ENCODE measurements around the gene PTPN14.
A peak's percentile ranks its signal among the peaks of the same experiment; 100 is the strongest.

Gene PTPN14

DNA sequence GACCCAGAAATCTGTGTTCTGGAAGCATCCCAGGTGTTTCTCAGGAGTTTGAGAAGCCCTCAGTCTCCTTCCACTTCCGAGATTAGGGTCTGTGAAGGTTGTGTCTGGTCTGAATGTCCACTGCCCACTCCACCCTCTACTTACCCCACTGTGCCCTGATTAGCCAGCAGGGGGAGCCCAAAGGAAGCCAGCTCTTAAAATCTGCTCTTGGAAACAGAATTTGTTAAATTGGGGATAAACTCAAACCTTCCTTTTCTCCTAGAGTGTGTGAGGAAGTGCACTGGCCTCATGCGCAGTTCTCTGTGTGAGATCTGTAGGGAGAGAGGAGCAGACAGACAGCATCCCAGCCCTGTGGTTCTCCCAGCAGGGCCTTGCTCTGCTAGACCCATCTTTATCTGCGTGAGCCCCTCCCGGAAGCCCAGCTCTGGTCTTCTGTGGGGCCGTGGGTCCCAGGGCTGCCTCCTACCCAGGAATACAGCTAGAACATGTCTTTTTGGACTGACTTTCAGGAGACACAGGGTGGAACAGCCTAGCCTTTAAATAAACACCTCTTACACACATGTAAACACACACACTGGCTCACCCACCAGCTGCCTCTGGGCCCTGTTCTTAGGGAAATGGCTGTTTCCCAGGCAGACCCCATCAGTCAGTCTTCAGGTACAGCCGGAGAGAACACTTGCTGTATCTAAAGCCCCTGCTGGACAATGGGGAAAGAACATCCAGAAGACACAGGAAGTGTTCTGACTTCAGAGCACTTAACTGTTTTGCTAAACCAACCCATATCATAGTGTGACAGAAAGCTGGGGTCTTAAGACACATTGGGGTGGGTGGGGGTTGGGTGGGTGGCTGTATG is 218.2 kb downstream of the PTPN14 start:
- Mint-ChIP-seq H3K9me3 (no peaks in the 10 kb centered on the region), H3K27ac (peak overlapping the region; percentile 50), H3K27me3 (ENCODE audit: low read depth) (no peaks in the 10 kb centered on the region), H3K4me1 (ENCODE audit: low read depth) (peaks cover 17% of the 10 kb centered on the region), H3K4me3 (no peak overlapping the region), H3K36me3 (ENCODE audit: low read depth) (peaks cover 11% of the 10 kb centered on the region)

DNA sequence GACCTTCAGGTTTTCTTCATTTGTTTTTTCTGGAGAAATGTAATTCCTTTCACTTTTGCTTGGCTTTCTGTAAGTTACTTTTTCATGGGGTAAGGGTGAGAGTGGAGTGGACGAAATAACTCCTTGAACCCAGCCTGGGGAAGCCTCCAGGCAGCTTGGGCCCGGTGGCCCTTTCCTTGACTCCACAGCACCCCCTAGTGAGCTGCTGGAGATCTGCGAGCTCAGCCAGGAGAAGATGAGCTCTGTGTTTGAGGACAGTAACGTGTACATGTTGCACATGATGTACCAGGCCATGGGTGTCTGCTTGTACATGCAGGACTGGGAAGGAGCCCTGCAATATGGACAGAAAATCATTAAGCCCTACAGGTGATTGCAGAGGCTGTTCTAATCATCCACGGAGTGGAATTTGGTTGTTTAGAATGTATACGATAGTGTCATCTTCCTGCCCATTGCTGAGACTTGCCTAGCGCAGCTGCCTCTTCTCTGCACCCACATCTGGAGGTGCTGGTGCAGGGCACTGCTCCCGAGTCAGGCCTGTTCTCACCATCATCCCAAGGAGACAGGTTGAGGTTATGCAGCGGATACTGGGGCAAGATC is 219.5 kb downstream of the PTPN14 start:
- Mint-ChIP-seq H3K4me1 (ENCODE audit: low read depth) (peaks cover 13% of the 10 kb centered on the region), H3K27me3 (ENCODE audit: low read depth) (no peaks in the 10 kb centered on the region), H3K9me3 (no peaks in the 10 kb centered on the region), H3K36me3 (ENCODE audit: low read depth) (peaks cover 7% of the 10 kb centered on the region), H3K4me3 (no peak overlapping the region), H3K27ac (no peak overlapping the region)

DNA sequence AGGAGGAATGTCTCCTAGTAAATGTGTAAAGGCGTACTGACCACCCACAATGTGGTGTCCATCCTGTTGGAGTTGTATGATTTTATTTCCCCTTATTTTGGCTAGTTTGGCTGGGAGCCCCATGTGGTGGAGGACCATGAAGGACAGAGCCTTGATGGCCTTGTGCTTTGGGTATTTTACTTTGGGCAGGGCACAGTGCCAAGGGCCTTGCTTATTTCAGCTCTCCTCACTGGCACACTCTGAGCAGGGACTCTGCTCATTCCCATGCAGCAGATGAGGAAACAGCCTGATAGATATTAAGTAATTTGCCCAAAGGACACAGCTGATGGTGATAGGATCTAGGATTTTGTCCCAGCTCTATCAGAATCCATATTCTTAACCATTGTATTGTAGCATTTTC is 220.2 kb downstream of the PTPN14 start:
- Mint-ChIP-seq H3K36me3 (ENCODE audit: low read depth) (peaks cover 9% of the 10 kb centered on the region), H3K27ac (no peak overlapping the region), H3K27me3 (ENCODE audit: low read depth) (no peaks in the 10 kb centered on the region)

DNA sequence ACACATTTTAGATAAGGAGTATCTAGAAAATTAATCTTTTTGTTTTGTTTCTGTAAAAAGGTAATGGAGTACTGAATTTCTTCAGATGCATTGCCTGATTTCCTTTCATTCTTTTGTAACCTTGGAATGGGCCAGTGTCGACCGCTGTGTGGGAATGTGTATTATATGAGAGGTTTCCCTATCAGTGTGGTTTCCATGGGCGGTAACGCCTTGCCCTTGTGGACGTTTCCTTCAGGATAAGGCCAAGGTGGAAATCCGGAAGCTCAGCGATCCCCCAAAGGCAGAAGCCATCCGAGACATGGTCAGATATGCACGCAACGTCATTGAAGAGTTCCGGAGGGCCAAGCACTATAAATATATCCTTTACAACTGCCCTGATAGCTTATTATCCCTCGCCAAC is 220.7 kb downstream of the PTPN14 start:
- Mint-ChIP-seq H3K4me1 (ENCODE audit: low read depth) (peaks cover 11% of the 10 kb centered on the region), H3K9me3 (no peaks in the 10 kb centered on the region), H3K4me3 (no peak overlapping the region), H3K27ac (no peak overlapping the region), H3K27me3 (ENCODE audit: low read depth) (no peaks in the 10 kb centered on the region), H3K36me3 (ENCODE audit: low read depth) (peaks cover 9% of the 10 kb centered on the region)

More for the DNA sequence above, 220.2 kb downstream of the PTPN14 start:
- no peak overlapping the region for H3K4me3 Mint-ChIP-seq
- H3K9me3 Mint-ChIP-seq: no peaks in the 10 kb centered on the region
- peaks cover 11% of the 10 kb centered on the region for H3K4me1 Mint-ChIP-seq (ENCODE audit: low read depth)

DNA sequence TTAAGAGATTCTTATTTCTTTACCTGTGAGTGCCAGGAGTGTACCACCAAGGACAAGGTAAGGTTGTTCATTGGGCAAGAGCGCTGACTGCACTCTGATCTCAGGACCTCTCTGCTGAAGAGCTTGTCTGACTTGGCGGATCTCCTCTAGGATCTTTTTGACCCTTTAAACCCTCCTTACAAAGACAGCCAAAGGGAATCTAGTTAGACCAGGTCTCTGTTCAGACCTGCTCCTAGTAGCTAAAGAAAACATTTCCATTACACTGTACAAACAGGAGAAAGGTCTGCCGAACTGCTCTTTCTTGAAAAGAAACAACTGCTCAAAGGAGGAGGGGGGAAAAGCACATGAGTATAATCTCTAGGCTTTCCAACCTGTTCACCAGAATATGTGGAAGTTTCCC is 221.2 kb downstream of the PTPN14 start:
- H3K27me3 Mint-ChIP-seq (ENCODE audit: low read depth): no peaks in the 10 kb centered on the region
- H3K4me1 Mint-ChIP-seq (ENCODE audit: low read depth): peaks cover 11% of the 10 kb centered on the region
- H3K36me3 Mint-ChIP-seq (ENCODE audit: low read depth): peaks cover 9% of the 10 kb centered on the region
- no peak overlapping the region for H3K4me3 Mint-ChIP-seq
- no peaks in the 10 kb centered on the region for H3K9me3 Mint-ChIP-seq
- H3K27ac Mint-ChIP-seq: no peak overlapping the region

DNA sequence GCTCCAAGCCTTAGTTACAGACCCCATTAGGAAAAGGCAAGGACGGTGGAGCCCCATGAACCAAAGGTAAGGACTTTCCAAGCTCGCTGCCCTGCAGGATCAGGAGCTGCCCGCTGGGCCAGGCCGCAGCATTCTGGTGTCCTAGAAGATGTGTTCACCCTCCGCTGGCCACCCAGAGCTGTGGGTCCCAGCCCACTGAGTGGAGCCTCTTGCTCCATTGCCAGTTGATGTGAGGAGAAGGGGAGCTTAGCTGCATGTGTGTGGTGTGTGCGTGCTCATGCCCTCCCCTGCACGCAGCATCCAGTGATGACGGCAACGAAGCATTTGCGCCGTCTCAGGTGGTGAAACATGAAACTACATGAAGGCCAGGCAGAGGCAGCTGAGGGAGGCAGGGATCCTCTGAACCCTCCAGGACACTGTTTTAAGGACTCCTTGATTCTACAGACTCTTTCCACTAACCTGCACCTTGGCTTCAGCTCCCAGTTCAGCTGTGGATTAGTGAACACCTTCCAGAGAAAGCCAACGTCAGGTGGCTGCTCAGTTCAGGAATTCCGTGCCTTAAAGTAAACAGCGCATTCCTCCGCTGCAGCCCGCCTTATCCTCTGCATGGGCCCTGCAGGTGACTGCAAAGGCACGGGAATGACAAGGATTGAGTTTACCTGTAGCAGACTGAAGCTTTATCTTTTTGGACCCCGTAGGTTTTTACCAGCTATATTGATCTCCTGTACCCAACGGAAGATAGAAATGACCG is 221.8 kb downstream of the PTPN14 start:
- Mint-ChIP-seq H3K36me3 (ENCODE audit: low read depth) (peaks cover 9% of the 10 kb centered on the region), H3K27me3 (ENCODE audit: low read depth) (no peaks in the 10 kb centered on the region), H3K9me3 (no peaks in the 10 kb centered on the region), H3K4me3 (no peak overlapping the region), H3K27ac (no peak overlapping the region), H3K4me1 (ENCODE audit: low read depth) (peaks cover 11% of the 10 kb centered on the region)

DNA sequence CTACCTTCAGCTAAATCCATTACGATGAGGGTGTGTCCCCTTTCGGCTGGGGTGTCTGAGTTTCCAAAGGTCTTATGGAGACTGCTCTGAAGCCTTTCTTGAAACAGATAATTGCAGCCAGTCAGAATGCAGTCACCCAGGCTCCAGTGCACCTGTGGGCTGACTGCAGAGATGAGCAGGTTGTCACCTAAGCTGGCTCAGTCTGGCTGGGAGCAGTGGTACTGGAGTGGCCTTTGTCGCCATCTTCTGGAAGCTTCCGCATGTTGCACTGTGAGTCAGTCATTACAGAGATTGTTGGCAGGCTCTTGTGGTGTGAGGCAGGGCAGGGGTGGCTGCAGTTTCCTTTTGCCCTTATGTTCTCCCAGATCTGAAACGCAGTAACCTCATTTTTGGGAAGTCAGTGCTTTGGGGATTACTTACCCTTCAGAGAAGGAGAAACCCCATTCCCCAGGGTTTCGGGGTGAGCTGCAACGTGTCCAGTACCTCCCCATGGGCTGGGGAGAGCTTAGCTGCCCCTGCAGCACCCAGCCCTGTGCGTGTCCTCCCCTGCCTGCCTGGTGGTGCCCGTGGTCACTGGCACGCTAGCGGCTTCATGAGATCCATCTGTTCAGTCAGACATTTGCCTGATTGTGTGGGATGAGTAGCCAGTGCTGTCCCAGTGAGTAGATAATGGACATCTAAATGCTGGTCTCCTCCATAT is 222.5 kb downstream of the PTPN14 start:
- Mint-ChIP-seq H3K27ac (no peak overlapping the region), H3K4me3 (no peak overlapping the region)

DNA sequence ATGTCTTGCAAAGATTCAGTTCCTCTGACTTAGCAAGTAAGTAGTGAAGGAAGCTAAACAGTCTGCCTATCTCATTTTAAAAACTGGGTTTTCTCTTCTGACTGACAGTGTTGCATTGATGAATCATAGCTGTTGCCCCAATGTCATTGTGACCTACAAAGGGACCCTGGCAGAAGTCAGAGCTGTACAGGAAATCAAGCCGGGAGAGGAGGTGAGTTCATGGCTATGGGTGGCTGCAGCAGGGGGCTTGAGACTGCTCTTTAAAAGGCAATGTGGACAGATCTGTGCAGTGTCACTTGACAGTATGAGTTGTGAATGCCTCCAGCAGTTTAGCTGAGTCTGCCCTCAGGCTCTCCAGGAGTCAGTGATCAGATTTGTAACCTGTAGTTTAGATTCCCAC is 223.9 kb downstream of the PTPN14 start:
- no peak overlapping the region for H3K4me3 Mint-ChIP-seq
- H3K4me1 Mint-ChIP-seq (ENCODE audit: low read depth): peaks cover 5% of the 10 kb centered on the region
- H3K36me3 Mint-ChIP-seq (ENCODE audit: low read depth): peaks cover 8% of the 10 kb centered on the region
- H3K9me3 Mint-ChIP-seq: no peaks in the 10 kb centered on the region
- H3K27ac Mint-ChIP-seq: no peak overlapping the region
- H3K27me3 Mint-ChIP-seq (ENCODE audit: low read depth): no peaks in the 10 kb centered on the region

More for the DNA sequence above, 222.5 kb downstream of the PTPN14 start:
- Mint-ChIP-seq H3K4me1 (ENCODE audit: low read depth) (peaks cover 11% of the 10 kb centered on the region), H3K9me3 (no peaks in the 10 kb centered on the region), H3K27me3 (ENCODE audit: low read depth) (no peaks in the 10 kb centered on the region), H3K36me3 (ENCODE audit: low read depth) (peaks cover 8% of the 10 kb centered on the region)

DNA sequence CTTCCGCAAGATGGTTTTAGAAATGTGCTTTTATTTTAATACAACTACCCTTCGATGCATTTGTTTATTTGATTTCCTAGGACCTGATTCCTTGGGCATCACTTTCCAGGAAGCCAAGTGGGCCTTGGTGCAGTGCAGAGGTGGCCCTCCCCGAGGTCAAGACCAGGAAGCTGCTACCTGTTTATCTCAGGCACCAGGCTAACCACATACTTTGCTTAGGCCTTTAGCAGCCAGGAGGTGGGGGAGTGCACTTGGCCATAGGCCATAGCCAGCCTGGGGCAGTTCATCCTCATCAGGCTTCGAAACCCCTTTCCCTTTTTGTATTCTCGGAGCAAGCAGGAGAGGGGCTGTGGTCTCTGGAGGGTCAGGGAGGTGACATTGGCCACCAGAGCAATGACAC is 225.0 kb downstream of the PTPN14 start:
- Mint-ChIP-seq H3K4me1 (ENCODE audit: low read depth) (no peaks in the 10 kb centered on the region), H3K36me3 (ENCODE audit: low read depth) (peaks cover 5% of the 10 kb centered on the region), H3K4me3 (no peak overlapping the region), H3K9me3 (no peaks in the 10 kb centered on the region), H3K27ac (no peak overlapping the region), H3K27me3 (ENCODE audit: low read depth) (no peaks in the 10 kb centered on the region)

DNA sequence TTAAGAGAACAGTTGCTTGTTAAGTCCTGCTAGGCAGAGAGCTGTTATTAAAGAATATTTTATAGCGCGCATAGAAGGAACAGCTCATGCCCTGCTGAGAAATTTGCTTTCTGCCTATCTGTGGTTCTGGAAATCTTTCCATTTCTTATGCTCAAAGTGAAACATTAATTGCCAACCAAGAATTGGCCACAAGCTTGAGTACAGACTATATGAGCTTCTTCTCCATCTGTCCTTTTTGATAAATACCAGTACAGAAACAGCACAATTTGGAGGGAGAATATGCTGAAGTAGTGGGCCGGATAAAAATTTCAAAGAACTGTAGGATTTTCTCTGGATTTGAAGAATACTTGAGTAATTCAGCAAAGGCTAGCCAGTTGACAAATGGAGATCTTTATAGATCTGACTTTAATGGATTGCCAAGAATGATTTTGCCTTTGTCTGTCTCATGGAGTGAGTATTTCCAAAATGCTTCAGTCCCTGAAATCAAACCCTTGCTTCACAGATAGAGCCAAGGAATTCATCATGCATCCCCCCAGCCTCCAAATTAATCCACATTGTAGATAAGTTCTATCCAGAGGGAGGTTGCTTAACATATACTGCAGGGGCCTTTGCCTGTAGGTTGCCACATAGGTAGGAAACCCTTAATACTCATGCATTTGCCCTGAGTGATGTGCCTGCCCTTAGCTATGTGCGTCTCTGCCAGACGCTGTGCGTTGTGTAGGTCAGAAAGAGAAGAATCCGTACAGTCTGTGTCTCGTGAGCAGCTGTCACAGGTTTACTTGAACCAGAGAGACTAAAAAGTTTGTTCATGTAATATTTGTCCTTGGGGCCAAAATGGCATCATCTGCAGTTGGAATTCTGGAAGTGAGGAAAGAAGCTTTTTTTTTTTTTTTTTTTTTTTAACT is 226.3 kb downstream of the PTPN14 start:
- Mint-ChIP-seq H3K27ac (no peak overlapping the region), H3K4me3 (no peak overlapping the region), H3K9me3 (no peaks in the 10 kb centered on the region), H3K4me1 (ENCODE audit: low read depth) (no peaks in the 10 kb centered on the region), H3K36me3 (ENCODE audit: low read depth) (peaks cover 5% of the 10 kb centered on the region), H3K27me3 (ENCODE audit: low read depth) (no peaks in the 10 kb centered on the region)

DNA sequence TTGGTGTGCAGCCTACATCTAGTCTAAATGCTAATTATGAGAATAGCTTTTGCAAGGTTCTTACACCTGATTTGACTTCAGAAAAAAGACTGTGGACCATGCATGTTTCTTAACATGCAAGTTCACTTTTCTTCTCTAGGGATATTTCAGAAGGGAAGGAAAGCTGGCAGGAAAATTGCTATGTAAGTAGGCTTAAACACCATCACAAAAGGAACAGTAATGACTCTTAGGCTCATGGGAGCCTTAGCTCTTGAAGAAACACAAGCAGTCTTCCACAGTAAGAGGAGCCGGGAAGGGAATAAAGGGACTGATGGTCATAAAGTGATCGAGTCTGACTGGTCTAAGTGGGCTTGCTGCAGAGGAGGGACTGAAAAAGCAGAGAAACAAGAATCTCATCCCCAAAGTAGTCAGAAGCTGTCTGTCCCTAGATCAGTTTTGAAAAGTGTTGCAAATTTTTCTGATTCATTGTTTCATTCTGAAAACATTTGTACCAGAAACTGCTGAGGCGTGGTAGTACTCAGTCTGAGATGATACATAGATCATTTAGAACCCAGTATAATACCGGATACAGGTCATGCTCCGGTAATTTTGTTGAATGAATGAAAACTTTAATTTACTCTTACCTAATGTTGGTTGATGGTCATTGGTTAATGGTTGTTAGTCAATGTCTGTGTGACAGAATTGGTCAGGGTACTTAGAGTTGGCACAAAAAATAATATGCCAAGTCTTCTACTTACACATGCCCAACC is 229.5 kb downstream of the PTPN14 start:
- no peak overlapping the region for H3K27ac Mint-ChIP-seq
- no peak overlapping the region for H3K4me3 Mint-ChIP-seq

DNA sequence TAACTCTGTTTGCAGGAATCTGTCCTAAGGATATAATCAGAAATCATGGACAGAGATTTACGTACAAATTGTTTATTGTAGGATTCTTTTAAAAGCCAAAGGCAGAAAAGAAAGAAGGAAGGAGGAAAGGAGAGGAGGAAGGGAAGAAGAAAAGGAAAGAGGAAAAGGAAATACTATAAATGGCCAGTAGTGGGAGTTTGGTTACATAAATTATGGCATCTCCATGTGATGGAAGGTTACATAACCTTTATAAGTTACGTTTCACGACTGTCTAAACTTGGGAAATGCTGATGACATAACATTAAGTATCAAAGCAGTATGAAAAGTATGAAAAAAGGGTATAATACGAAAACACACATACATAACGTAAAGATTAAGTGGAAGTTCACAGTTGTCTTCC is 231.5 kb downstream of the PTPN14 start:
- Mint-ChIP-seq H3K9me3 (no peaks in the 10 kb centered on the region), H3K4me3 (no peak overlapping the region), H3K4me1 (ENCODE audit: low read depth) (no peaks in the 10 kb centered on the region), H3K36me3 (ENCODE audit: low read depth) (peaks cover 14% of the 10 kb centered on the region), H3K27ac (no peak overlapping the region), H3K27me3 (ENCODE audit: low read depth) (no peaks in the 10 kb centered on the region)

More for the DNA sequence above, 229.5 kb downstream of the PTPN14 start:
- H3K4me1 Mint-ChIP-seq (ENCODE audit: low read depth): no peaks in the 10 kb centered on the region
- H3K36me3 Mint-ChIP-seq (ENCODE audit: low read depth): peaks cover 11% of the 10 kb centered on the region
- H3K9me3 Mint-ChIP-seq: no peaks in the 10 kb centered on the region
- H3K27me3 Mint-ChIP-seq (ENCODE audit: low read depth): no peaks in the 10 kb centered on the region

All from T-helper 1 cell treated with Interleukin-12 subunit alpha and Interleukin-12 subunit beta and Interleukin-4 antibody, amounts not matched to agents 30 μg/mL and 1 μg/mL, for 36 hours (primary cell).